ENCODE data around the gene LRP1B.

LRP1B gene

GRCh38 chr2:141767691-141768090 lies 363.1 kb downstream of the LRP1B start:
- no peak for DNase-seq (ENCODE audit: low read depth in 2 of 2)

DNA sequence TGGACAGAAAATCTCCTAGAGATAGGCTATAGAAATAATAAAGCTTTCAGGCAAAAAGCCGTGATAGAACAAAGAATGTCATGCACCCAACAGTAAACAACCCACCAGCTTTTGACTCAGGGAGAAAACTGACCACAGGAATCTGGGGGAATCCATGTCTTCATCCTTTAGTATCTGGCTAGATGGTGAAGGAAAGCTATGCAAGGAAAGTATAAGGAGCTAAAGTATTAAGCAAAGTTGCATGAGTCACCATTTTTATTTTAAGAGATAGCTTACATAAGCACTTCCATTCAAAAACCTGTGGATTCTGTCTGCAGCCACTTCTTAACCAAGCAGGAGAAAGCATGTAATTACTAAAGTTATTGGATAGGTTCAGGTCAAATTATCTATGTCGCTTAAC lies 363.8 kb downstream of the LRP1B start:
- DNase-seq (ENCODE audit: low read depth in 2 of 2) = no peak

GRCh38 chr2:141766225-141766624 lies 364.6 kb downstream of the LRP1B start:
- DNase-seq (ENCODE audit: low read depth in 2 of 2) = no peak

DNA sequence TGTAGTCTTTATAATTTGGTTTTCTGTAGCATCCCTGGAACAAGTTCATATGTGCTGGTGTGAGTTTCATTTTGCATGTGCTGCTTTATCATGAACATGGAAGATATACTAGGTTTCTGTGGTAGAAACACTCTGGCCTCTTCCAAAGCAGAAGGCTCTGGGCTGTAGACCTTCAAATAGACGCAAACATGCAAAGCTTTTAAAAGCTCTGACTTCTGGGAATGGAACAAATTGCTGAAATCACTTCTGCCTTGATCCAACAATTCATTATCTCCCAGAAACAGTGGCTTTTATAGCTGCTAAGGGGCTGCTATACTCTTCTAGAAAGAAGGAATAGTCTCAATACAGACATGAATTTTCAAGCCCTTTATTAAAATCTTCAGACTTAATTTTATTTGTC lies 382.2 kb downstream of the LRP1B start:
- DNase-seq (ENCODE audit: low read depth in 2 of 2) = no peak

GRCh38 chr2:141741652-141742051 lies 389.2 kb downstream of the LRP1B start:
- no peak for DNase-seq (ENCODE audit: low read depth in 2 of 2)

DNA sequence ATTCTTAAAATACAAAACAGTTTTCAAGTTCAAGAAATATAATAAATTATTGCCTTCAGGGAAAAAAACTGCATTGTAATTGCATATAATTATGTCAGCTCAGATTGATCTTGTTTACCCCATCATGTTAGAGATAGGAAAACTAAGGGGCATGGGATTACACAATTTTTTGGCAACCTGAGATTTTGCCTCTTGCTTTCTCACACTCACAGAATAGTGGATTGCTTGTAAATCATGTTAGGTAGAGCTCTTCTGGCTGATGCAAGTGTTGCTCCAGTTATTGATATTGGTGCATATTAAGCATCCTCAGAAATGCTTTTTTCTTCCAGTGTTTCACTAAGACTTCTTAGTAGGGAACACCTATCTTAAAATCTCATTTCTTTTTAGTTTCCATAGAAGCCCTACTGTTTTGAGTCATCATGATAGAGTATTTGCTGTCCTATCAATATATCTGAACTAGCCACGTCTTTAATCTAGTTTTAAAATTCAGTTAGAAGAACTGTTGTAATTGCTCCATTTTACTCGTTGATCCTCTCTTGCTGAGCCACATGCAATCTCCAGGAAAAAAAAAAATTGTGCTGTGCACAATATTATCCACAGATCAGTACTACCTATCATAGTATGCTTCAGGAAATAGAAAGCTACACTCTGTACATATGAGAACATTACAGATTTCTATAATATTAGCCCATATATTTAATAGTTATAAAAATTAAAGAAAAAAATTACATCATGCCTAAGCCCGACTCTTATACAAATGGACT lies 393.1 kb downstream of the LRP1B start:
- DNase-seq (ENCODE audit: low read depth in 2 of 2) = no peak

- DNase-seq (ENCODE audit: low read depth in 2 of 2) = no peak
Measured at GRCh38 chr2:141736466-141736865, 394.4 kb downstream of the LRP1B start.

DNA sequence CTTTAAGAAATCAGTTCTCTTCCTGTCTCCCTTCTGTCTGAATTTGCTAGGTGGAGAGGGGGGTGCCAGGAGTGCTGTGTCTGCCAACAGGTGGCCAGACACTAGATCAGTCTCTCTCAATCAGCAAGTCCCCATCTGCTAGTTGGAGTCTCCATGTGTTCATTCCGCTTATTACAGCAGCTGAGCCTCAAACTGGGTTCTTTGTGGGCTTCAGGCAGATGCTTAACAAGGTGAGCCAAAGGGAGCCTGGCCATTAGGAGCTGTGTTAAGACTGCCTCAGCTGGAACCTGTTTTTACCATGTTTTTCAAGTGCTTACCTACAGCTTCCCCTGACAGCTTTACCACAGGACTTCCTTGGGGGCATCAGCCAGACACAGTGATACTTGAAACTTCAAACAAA lies 401.9 kb downstream of the LRP1B start:
- DNase-seq (ENCODE audit: low read depth in 2 of 2) = no peak

DNA sequence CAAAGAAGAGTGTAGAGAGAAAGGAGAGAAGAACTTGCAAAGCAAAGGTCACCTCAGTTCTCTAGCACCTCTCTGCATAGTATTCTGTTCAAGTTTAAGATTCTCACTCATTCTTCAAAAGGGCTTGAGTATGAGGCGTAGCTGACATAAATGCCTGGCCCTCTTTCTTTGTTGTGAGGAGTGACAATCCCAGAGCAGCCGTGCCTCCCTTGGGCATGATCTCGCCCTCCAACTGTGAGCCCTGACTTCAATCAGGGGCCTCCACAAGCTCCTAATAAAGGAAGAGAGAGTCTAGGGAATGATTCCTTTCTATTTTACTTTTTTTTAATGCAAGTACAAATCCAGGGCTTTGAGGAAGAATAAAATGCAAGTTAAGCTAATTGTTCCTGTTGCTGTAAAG lies 402.7 kb downstream of the LRP1B start:
- no peak for DNase-seq (ENCODE audit: low read depth in 2 of 2)

GRCh38 chr2:141724426-141724825 lies 406.4 kb downstream of the LRP1B start:
- DNase-seq (ENCODE audit: low read depth in 2 of 2) = no peak

- DNase-seq (ENCODE audit: low read depth in 2 of 2) = no peak
Measured at GRCh38 chr2:141723814-141724213, 407.0 kb downstream of the LRP1B start.

GRCh38 chr2:141720476-141720875 lies 410.3 kb downstream of the LRP1B start:
- DNase-seq (ENCODE audit: low read depth in 2 of 2) = no peak

DNA sequence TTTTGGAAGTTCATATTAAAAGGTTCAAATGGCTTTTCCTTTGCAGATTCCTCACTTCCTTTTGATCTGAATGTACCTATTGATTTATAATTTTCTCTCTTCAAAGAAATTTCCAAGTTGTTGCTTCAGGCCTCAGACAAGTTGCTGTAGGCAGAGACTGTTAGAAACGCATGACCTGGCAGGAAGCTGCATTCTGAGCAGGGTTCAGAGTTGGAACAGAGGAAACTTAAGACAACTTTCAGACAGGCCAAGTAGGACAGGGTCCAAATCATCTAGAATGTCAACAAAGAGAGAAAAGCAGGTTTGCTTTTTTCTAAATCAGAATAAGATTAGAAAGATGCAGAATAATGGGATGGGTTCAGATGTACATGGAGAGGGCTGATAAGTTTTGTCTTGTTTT lies 416.3 kb downstream of the LRP1B start:
- DNase-seq (ENCODE audit: low read depth in 2 of 2) = no peak

DNA sequence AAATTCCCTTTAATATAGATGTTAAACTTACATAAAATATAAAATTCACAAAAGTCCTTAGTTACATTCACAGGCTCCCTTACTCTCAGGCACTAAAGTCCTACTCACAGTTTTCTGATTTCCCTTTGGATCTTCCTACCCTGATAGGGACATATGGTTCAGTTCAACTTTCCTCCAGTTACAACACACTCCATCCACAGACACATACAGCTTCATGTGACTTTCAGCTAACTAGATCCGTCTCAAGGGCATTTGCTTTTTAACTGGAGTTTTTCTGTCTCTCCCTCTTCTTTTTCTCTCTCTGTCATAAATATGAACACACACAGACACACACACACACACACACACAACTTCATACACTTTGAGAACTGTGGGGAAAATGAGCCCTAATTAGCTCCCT lies 419.2 kb downstream of the LRP1B start:
- no peak for DNase-seq (ENCODE audit: low read depth in 2 of 2)

DNA sequence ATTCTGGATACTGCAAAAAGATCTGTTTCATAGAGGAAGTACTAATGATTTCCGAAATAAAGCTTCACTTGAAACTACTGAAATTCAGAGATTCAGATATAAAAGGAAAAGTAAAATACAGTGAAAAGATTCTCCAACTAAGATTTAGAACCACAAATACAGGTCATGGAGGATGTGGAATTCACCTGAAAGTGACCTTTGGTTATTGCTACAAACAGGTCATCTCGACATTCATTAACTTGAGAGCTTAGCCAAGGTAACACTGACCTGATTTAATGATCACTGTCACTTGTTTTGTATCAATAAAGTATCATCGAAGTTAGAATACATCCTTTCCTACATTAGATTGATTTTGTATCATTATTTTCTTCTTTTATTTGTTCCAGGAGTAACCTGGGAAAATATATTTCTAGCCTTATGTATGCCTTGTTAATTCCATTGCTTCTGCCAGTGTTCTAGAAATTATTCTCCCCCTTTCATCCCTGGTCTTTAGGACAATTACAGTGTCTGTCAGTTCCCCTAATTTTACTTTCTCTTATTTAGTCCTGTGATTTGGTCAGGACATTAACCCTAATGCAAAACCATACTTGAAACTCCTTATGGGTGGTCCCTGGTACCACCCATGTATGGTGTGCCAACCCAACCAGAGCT lies 420.1 kb downstream of the LRP1B start:
- no peak for DNase-seq (ENCODE audit: low read depth in 2 of 2)

DNA sequence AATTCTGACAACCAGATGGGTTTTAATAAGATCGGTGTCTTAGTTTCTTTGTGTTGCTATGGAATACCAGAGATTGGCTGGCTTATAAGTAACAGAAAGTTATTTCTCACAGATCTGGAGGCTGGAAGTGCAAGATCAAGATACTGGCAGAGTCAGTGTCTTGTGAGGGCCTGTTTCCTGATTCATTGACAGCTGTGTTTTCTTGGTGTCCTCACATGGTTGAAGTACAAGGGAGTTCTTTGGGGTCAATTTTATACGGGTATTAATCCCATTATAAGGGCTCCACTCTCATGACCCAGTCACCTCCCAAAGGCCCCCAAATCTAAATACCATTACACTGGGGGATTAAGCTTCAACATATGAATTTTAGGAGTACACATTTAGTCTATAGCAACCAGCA lies 421.1 kb downstream of the LRP1B start:
- no peak for DNase-seq (ENCODE audit: low read depth in 2 of 2)

DNA sequence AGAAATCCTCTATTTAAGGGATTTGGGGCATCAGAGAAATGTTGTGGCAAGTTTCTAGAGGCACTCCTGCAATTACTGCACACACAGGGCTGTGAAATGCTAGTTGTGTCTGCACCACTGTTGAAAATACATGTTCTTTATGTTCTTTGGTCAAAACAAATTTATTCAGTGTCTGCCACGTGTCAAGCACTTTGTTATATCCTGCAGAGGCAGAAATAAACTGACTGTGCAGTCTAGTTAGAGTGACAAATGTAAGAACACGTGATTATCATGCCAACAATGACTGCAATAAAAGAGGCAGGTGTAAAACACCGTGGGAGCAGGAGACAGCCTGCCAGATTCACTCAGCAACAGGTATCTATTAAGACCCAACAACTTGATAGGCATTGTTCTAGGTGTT lies 423.3 kb downstream of the LRP1B start:
- DNase-seq (ENCODE audit: low read depth in 2 of 2) = no peak

DNA sequence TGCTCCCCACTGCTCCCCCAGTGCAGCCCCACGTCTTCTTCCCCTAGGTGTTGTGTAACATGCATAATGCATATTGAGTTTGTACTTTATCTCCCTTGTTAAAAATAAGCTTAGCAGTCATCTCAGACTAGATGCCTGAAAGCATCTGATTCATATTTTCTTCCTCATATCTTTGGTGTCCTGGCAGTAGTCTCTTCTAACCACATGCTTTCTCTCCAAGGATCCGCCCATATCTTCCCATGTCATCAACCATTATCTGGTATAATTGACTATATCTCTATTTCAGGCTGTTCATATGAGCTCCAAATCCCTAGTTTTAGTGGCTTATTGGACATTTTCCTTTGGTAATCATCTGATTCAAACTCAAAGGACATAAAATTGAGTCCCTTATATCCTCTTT lies 426.3 kb downstream of the LRP1B start:
- DNase-seq (ENCODE audit: low read depth in 2 of 2) = no peak

DNA sequence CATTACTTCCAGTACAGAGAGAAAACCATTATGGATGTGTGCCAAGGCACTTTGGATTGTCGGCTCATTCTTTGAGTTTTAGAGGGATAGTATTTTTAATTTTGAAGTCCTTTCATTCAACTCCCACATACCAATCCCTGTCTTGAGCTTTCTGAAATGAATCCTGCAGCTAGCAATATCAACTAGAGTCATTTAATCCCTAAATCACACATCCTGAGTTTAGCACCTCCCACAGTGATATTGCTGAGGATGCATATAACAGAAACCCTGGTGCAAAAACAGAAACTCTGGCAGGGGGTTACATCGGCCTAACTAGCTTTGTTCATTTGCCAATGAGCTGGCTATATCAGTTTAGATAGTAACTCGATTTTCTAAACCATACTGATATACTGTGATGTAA lies 427.3 kb downstream of the LRP1B start:
- DNase-seq (ENCODE audit: low read depth in 2 of 2) = no peak

- DNase-seq (ENCODE audit: low read depth in 2 of 2) = no peak
Measured at GRCh38 chr2:141701618-141702017, 429.2 kb downstream of the LRP1B start.

GRCh38 chr2:141699573-141699972 lies 431.2 kb downstream of the LRP1B start:
- DNase-seq (ENCODE audit: low read depth in 2 of 2) = no peak

GRCh38 chr2:141698500-141698899 lies 432.3 kb downstream of the LRP1B start:
- DNase-seq (ENCODE audit: low read depth in 2 of 2) = no peak

DNA sequence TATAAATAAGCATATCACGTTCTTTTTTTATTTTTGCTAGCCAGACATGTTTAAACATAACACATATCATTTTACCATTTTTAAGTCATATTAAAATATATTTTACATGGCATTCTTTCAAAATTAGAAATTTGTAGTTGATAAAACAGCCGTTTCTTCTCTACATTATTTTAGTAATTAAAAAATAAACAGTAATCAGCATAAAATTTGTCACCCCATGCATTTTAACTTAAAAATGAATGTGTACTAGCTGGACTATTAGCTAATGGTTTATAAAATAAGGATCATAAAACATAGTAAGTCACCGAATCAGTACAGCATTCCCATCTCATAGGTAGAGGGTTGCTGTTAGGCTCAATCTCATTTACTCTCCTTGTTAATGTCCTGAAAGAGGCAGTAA lies 433.8 kb downstream of the LRP1B start:
- no peak for DNase-seq (ENCODE audit: low read depth in 2 of 2)

- no peak for DNase-seq (ENCODE audit: low read depth in 2 of 2)
Measured at GRCh38 chr2:141694180-141694579, 436.6 kb downstream of the LRP1B start.
